KOPT-K1 (cell line): ENCODE results near the gene SDK1.

Source experiments
- H3K27ac ChIP-seq: fragments of 200-600 bp; sonication (generic); 2 replicates; pipeline ENCODE4 v1.5.1; 2016; ENCODE audit warnings: antibody characterized with exemption, mild to moderate bottlenecking, low read depth, low read length; ENCODE audit not compliant: poor library complexity, severe bottlenecking
- H3K36me3 ChIP-seq: fragments of 200-600 bp; sonication (generic); 2 replicates; pipeline ENCODE4 v1.5.1; 2017; ENCODE audit warnings: antibody characterized with exemption, mild to moderate bottlenecking, low read length, moderate library complexity; ENCODE audit not compliant: insufficient read depth
- H3K9me3 ChIP-seq: fragments of 200-600 bp; sonication (generic); 2 replicates; pipeline ENCODE4 v1.5.1; 2017; ENCODE audit warnings: antibody characterized with exemption, low read length, mild to moderate bottlenecking; ENCODE audit not compliant: insufficient read depth, poor library complexity, severe bottlenecking

The SDK1 gene

GRCh38 chr7:3591944-3592343, 290.9 kb downstream of the SDK1 start:
- Histone ChIP-seq H3K9me3 (peaks cover 5% of the 10 kb centered on the region), H3K27ac (no peak overlapping the region), H3K36me3 (no peaks in the 10 kb centered on the region)

DNA sequence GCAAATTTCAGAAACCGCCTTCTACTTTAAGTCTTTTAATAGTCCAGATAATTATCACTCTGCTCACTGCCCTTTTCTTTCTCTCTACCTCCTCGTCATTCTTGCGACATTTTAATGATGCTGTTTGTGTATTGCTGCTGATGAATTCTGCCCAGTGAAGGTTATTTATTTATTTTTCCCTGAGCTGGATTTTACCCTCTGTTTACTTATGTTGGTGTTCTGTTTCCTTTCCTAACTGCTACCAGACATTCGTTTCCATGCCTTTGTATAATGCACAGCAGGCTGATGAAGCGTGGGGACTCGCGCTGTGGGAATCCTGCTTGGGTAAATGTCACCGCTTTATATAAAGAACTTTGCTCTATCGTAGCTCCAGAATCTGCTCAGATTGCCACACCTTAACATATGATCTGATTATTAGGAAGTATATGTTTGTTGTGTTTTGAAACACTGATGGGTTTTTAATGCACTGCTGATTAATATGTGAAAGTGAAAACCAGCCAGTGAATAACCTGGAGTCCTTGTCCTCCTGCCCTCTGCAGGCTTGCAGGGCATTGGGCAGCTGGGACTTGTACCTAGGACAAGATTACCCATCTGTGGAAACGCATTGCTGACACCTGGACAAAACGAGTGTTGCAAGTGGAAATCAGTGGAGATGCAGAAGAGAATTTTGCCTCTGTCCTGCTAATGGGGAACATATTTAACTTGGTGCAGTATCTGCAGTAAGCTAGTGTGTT, 291.5 kb downstream of the SDK1 start:
- peaks cover 5% of the 10 kb centered on the region for H3K9me3 ChIP-seq
- H3K36me3 ChIP-seq = no peaks in the 10 kb centered on the region
- no peak overlapping the region for H3K27ac ChIP-seq

DNA sequence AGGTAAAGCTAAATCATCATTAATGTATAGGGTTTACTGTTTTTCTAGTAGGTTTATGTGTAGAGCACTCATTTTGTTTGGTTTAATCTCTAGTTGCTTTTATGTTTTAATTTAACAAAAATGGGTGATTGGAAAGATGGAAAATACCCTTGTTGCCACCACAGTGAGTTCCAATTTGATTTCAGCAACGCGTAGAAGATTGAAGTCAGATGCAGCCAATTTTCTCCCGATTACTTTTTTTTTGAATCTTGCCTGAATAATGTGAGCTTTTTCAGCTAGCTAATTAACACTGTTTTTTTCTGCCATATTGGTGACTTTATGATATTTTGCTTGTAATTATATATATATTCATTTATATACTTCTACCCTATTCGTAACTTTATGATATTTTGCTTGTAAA, 293.8 kb downstream of the SDK1 start:
- Histone ChIP-seq H3K27ac (no peak overlapping the region), H3K9me3 (no peaks in the 10 kb centered on the region), H3K36me3 (no peaks in the 10 kb centered on the region)

- Histone ChIP-seq H3K9me3 (no peaks in the 10 kb centered on the region), H3K36me3 (no peaks in the 10 kb centered on the region), H3K27ac (no peak overlapping the region)
Observed at GRCh38 chr7:3598854-3599253, 297.8 kb downstream of the SDK1 start.

GRCh38 chr7:3605222-3605621, 304.2 kb downstream of the SDK1 start:
- H3K9me3 ChIP-seq = no peaks in the 10 kb centered on the region
- H3K27ac ChIP-seq = no peak overlapping the region
- no peaks in the 10 kb centered on the region for H3K36me3 ChIP-seq

GRCh38 chr7:3606436-3606835, 305.4 kb downstream of the SDK1 start:
- Histone ChIP-seq H3K36me3 (no peaks in the 10 kb centered on the region), H3K27ac (no peak overlapping the region), H3K9me3 (no peaks in the 10 kb centered on the region)

DNA sequence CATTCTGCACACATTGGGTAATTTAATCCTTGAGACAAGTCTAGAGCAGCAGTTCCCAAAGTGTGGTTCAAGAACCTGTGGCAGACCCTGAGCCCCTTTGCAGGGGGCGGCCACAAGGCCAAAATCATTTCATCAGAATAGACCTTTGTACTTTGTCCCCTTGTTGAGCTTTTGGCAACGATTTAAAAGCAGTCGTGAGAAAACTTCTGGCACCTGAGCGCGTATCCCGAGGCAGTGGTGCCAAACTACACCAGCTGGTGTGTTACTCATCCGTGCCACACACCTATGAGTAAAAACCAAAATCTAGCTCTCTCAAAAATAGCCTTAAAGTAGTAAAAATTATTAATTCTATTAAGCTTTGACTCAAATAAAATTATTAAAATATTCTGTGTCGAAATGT, 306.8 kb downstream of the SDK1 start:
- no peaks in the 10 kb centered on the region for H3K9me3 ChIP-seq
- H3K36me3 ChIP-seq = no peaks in the 10 kb centered on the region
- H3K27ac ChIP-seq = no peak overlapping the region

- no peaks in the 10 kb centered on the region for H3K36me3 ChIP-seq
- no peaks in the 10 kb centered on the region for H3K9me3 ChIP-seq
Observed at GRCh38 chr7:3616306-3616705, 315.3 kb downstream of the SDK1 start.

GRCh38 chr7:3630081-3630480, 329.0 kb downstream of the SDK1 start:
- Histone ChIP-seq H3K9me3 (peaks cover 13% of the 10 kb centered on the region), H3K36me3 (no peaks in the 10 kb centered on the region), H3K27ac (no peak overlapping the region)

More at GRCh38 chr7:3616306-3616705, 315.3 kb downstream of the SDK1 start:
- H3K27ac ChIP-seq = no peak overlapping the region

GRCh38 chr7:3634396-3634795, 333.3 kb downstream of the SDK1 start:
- Histone ChIP-seq H3K36me3 (no peaks in the 10 kb centered on the region), H3K27ac (no peak overlapping the region), H3K9me3 (peaks cover 11% of the 10 kb centered on the region)

- Histone ChIP-seq H3K27ac (no peak overlapping the region), H3K9me3 (no peaks in the 10 kb centered on the region), H3K36me3 (no peaks in the 10 kb centered on the region)
Observed at GRCh38 chr7:3636131-3636860, 335.2 kb downstream of the SDK1 start.

DNA sequence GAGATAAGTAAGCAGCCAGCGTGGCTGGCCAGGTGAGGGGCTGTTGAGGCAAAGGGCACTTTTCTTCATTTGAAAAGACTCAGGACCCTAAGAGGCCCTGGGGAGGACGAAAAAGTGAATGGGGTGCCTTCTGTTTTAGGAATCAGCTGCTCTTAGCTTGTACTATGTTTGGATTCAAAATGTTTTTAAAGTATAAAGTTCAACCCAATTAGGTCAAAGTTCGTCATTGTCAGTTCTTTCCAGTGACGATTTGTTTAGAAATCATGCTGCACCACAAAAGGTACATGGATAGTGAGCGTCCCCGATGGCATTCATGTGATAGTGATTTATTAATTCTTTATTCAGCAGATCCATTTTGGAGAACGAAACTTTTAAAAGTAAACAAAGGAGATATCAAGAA, 338.2 kb downstream of the SDK1 start:
- Histone ChIP-seq H3K9me3 (no peaks in the 10 kb centered on the region), H3K36me3 (no peaks in the 10 kb centered on the region), H3K27ac (no peak overlapping the region)

DNA sequence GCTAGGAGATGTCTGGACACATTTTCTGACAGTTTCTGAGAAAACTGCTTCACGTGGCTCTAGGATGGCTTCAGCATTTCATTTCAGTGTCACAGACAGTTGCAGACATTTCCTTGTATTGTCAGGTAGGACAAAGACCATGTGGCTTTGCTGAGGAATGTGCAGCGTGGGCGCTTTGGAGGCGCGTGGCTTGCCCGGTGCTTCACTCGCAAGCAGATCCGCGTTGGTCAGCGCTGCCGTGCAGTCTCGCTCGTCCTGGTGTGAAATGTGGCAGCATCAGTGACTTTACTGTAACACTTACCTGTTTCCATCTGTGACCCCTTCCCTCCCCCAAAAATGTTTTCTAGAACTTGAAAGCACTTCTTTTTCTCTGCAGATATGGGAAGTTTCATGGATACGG, 340.5 kb downstream of the SDK1 start:
- no peaks in the 10 kb centered on the region for H3K9me3 ChIP-seq
- no peaks in the 10 kb centered on the region for H3K36me3 ChIP-seq
- H3K27ac ChIP-seq = no peak overlapping the region

DNA sequence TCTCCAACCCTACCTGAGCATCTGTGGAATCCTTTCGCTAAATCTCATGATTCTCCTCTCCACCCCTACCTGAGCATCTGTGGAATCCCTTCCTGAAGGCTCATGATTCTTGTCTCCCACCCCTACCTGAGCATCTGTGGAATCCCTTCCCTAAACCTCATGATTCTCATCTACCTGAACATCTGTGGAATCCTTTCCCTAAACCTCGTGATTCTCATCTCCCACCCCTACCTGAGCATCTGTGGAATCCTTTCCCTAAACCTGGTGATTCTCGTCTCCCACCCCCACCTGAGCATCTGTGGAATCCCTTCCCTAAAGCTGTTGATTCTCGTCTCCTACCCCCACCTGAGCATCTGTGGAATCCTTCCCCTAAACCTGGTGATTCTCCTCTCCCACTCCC, 342.0 kb downstream of the SDK1 start:
- no peaks in the 10 kb centered on the region for H3K9me3 ChIP-seq
- H3K27ac ChIP-seq = no peak overlapping the region
- H3K36me3 ChIP-seq = no peaks in the 10 kb centered on the region

GRCh38 chr7:3648276-3648675, 347.2 kb downstream of the SDK1 start:
- H3K9me3 ChIP-seq = no peaks in the 10 kb centered on the region
- H3K36me3 ChIP-seq = no peaks in the 10 kb centered on the region
- H3K27ac ChIP-seq = no peak overlapping the region

DNA sequence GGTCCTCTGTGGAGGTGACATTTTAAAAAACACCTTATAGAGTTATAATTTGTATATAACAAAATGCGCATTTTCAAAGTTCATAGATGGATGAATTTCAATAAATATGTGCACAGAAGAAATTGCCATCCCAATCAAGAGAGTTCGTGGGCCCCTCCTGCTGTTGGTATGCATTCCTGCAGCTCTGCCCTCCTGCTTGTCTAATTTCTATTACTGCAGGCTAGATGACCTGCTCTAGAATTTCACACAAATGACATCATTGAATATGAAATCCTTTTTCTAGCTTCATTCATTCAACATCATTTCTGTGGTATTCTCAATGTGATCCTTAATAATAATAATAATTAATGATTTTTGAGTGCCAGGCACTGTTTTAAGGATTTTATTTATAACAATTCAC, 348.2 kb downstream of the SDK1 start:
- Histone ChIP-seq H3K27ac (no peak overlapping the region), H3K9me3 (no peaks in the 10 kb centered on the region), H3K36me3 (no peaks in the 10 kb centered on the region)
